ENCODE measurements around the gene CRAMP1. TPM values are rescaled to one million over a fixed set of nuclear protein-coding genes. Genes with fewer than 3 reads are reported as not detected.

CRAMP1 gene
- total and polyA plus RNA-seq, 2 donors (not counting 3 experiments of a cell fraction or from before 2014, with no cell fraction given): 21.5 to 30.8 TPM

- dilution Hi-C loops (cut with MboI; ENCODE audit: extremely low pct_ligation_motif_present, low sequenced_read_pairs): no loop called here
- CTCF ChIA-PET: interaction anchor here (0.6 to 1.0 kb wide), 3 partner anchors 67 to 123 kb away, joined by 3 read pairs; partner anchors contain the start of gene TELO2
- POLR2A ChIA-PET: no interaction called here
Observed at GRCh38 chr16:1615761-1616160, 3.6 kb downstream of the CRAMP1 start.

More at GRCh38 chr16:1615761-1616160, 3.6 kb downstream of the CRAMP1 start:
- H4K20me1 ChIP-seq (replicated peaks; ENCODE audit: control insufficient read depth, extremely low read depth, insufficient read depth, low read length): no peaks in the 10 kb centered on the region
- intact Hi-C loops (cut with micrococcal nuclease): no loop called here
- peaks cover 28% of the 10 kb centered on the region for H3K4me1 ChIP-seq (ENCODE audit: control insufficient read depth, extremely low read depth, insufficient read depth, low read length)
- DNase-seq (ENCODE audit: low read depth, low spot score) (peak; percentile 48), FAIRE-seq (peak; percentile 77)
- no peaks in the 10 kb centered on the region for H3K9me3 ChIP-seq (replicated peaks; ENCODE audit: control insufficient read depth, insufficient read depth, low read length)
- H3K27me3 ChIP-seq (ENCODE audit: control insufficient read depth in 2 of 2, insufficient read depth in 2 of 2, low read length in 2 of 2): no peaks in the 10 kb centered on the region
- peaks cover 13 to 23% of the 10 kb centered on the region in 2 experiments for H3K36me3 ChIP-seq (ENCODE audit: control insufficient read depth in 2 of 2, extremely low read depth in 1 of 2, insufficient read depth in 2 of 2, low read length in 2 of 2)
- no peak for TF ChIP-seq POLR2AphosphoS5 (IDR thresholded peaks at IDR 0.05; ENCODE audit: insufficient read depth, low read depth, low read length)
- TF ChIP-seq, protein P1, sequence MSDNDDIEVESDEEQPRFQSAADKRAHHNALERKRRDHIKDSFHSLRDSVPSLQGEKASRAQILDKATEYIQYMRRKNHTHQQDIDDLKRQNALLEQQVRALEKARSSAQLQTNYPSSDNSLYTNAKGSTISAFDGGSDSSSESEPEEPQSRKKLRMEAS (IDR thresholded peaks at IDR 0.05; ENCODE audit: insufficient read depth, insufficient read length): no peak
- TF ChIP-seq FOS (IDR thresholded peaks at IDR 0.05; ENCODE audit: borderline replicate concordance, insufficient read depth, low read length): no peak
- TF ChIP-seq CTCF (IDR thresholded peaks at IDR 0.05; ENCODE audit: extremely low read depth in 1 of 2, insufficient read depth in 1 of 2, low read depth in 1 of 2, low read length in 2 of 2): no peak
- no peak for TF ChIP-seq EZH2 (IDR thresholded peaks at IDR 0.05; ENCODE audit: borderline replicate concordance, low read depth, low read length, severe bottlenecking)
- no peak for TF ChIP-seq POLR2A (IDR thresholded peaks at IDR 0.05; ENCODE audit: low read depth, low read length)
- TF ChIP-seq JUN (IDR thresholded peaks at IDR 0.05; ENCODE audit: borderline replicate concordance, insufficient read depth, insufficient read length, low read depth): no peak
- no peak for TF ChIP-seq MYC (IDR thresholded peaks at IDR 0.05; ENCODE audit: low read depth, low read length)
- no peak for TF ChIP-seq GATA2 (IDR thresholded peaks at IDR 0.05; ENCODE audit: insufficient read depth, insufficient read length, low read depth, low read length)
- H3K4me3 ChIP-seq (replicated peaks in 1 of 3; ENCODE audit: insufficient read depth in 1 of 3, low read depth in 1 of 3, low read length in 3 of 3): peak overlapping the region; percentile 71 to 91 (median 86)
- H2AFZ ChIP-seq (ENCODE audit: low read depth, low read length): no peak overlapping the region
- peak overlapping the region; percentile 71 for H3K9ac ChIP-seq (replicated peaks; ENCODE audit: extremely low read depth, insufficient read depth, low read length)
- peak overlapping the region; percentile 35 for H3K27ac ChIP-seq (ENCODE audit: insufficient read depth, low read depth, low read length)
- H3K79me2 ChIP-seq (ENCODE audit: control insufficient read depth, insufficient read depth, low read length): peaks cover 71% of the 10 kb centered on the region
- TSS peak; percentile 23 for BruUV-seq (replicated peaks)
- peak overlapping the region; percentile 98 for H3K4me2 ChIP-seq (ENCODE audit: insufficient read depth, low read length)
- no peaks in the 10 kb centered on the region for H3K9me1 ChIP-seq (replicated peaks; ENCODE audit: control insufficient read depth, extremely low read depth, insufficient read depth, low read length)
